ENCODE data around the gene PEX19. TPM values are rescaled to one million over a fixed set of nuclear protein-coding genes. Genes with fewer than 3 reads are reported as not detected.

The PEX19 gene
- total RNA-seq, 2 donors from 2014 or later = 15.6 to 18.5 TPM

GRCh38 chr1:160238408-160238807 is 46.5 kb downstream of the PEX19 start:
- DNase-seq = no peak
- ATAC-seq = peak; percentile 40
- peaks cover 5 to 24% of the 10 kb centered on the region in 2 donors for H3K36me3 ChIP-seq (replicated peaks in 1 of 2; ENCODE audit: insufficient read depth in 1 of 2, low read depth in 2 of 2)
- WGBS, 2 donors = 68 to 77% methylated on average over 5 of the region's 5 CpGs
- no peaks in the 10 kb centered on the region for H3K9me3 ChIP-seq
- intact Hi-C loops (cut with DNase I) = no loop called here
- TF ChIP-seq POLR2A (IDR thresholded peaks at IDR 0.05) = no peak
- TF ChIP-seq, protein P1, sequence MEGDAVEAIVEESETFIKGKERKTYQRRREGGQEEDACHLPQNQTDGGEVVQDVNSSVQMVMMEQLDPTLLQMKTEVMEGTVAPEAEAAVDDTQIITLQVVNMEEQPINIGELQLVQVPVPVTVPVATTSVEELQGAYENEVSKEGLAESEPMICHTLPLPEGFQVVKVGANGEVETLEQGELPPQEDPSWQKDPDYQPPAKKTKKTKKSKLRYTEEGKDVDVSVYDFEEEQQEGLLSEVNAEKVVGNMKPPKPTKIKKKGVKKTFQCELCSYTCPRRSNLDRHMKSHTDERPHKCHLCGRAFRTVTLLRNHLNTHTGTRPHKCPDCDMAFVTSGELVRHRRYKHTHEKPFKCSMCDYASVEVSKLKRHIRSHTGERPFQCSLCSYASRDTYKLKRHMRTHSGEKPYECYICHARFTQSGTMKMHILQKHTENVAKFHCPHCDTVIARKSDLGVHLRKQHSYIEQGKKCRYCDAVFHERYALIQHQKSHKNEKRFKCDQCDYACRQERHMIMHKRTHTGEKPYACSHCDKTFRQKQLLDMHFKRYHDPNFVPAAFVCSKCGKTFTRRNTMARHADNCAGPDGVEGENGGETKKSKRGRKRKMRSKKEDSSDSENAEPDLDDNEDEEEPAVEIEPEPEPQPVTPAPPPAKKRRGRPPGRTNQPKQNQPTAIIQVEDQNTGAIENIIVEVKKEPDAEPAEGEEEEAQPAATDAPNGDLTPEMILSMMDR (IDR thresholded peaks at IDR 0.05) = no peak
- H3K4me3 ChIP-seq = no peak overlapping the region
- no peak overlapping the region for H3K27ac ChIP-seq
- no peaks in the 10 kb centered on the region for H3K27me3 ChIP-seq
- peaks cover 15% of the 10 kb centered on the region for H3K4me1 ChIP-seq

DNA sequence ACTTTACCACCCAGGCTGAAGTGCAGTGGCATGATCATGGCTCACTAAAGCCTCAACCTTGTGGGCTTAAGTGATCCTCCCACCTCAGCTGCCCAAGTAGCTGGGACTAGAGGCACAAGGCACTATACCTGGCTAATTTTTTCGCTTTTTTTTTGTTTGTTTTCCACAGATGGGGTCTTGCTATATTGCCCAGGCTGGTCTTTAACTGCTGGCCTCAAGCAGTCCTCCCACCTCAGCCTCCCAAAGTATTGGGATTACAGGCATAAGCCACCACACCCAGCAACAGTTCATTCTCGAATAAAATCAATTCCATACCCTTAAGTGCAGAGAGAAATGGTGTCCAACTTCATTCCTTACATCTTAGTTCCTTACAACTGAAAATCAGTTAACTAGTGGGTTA is 47.4 kb downstream of the PEX19 start:
- H3K4me1 ChIP-seq = peaks cover 15% of the 10 kb centered on the region
- TF ChIP-seq POLR2A (IDR thresholded peaks at IDR 0.05) = no peak
- H3K4me3 ChIP-seq = no peak overlapping the region
- intact Hi-C loops (cut with DNase I) = no loop called here
- ATAC-seq (no peak), DNase-seq (no peak)
- no peaks in the 10 kb centered on the region for H3K27me3 ChIP-seq
- no peaks in the 10 kb centered on the region for H3K9me3 ChIP-seq
- no peak overlapping the region for H3K27ac ChIP-seq
- H3K36me3 ChIP-seq (replicated peaks in 1 of 2; ENCODE audit: insufficient read depth in 1 of 2, low read depth in 2 of 2) = peaks cover 5 to 24% of the 10 kb centered on the region in 2 donors
- 87 to 90% methylated on average over 2 of the region's 2 CpGs for WGBS, 2 donors

DNA sequence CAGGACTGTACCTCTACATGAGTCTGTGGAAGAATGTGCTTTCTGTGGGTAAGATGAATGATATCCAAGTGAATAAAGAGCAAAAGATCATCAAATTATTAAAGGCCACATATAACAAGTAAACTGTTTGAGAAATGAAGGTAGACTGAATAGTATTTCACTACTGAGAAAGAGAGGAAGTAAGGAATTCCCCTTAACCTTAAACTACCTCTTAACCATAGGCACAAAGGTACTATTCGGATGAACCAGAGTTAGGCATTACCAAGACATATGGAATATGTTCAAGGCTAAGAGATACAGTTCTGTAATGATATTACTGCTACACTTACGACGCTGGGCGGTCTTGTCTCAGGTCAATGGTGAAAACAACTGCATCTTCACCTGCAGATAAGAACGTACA is 48.1 kb downstream of the PEX19 start:
- Histone ChIP-seq H3K9me3 (no peaks in the 10 kb centered on the region), H3K4me1 (peaks cover 15% of the 10 kb centered on the region), H3K27ac (no peak overlapping the region), H3K36me3 (replicated peaks in 1 of 2; ENCODE audit: insufficient read depth in 1 of 2, low read depth in 2 of 2) (peaks cover 5 to 24% of the 10 kb centered on the region in 2 donors), H3K4me3 (no peak overlapping the region), H3K27me3 (no peaks in the 10 kb centered on the region)
- intact Hi-C loops (cut with DNase I) = no loop called here
- no peak for TF ChIP-seq POLR2A (IDR thresholded peaks at IDR 0.05)
- TF ChIP-seq, protein P1 (IDR thresholded peaks at IDR 0.05) = no peak
- DNase-seq (no peak), ATAC-seq (no peak)
- WGBS, 2 donors = 83 to 85% methylated on average over 5 of the region's 5 CpGs

DNA sequence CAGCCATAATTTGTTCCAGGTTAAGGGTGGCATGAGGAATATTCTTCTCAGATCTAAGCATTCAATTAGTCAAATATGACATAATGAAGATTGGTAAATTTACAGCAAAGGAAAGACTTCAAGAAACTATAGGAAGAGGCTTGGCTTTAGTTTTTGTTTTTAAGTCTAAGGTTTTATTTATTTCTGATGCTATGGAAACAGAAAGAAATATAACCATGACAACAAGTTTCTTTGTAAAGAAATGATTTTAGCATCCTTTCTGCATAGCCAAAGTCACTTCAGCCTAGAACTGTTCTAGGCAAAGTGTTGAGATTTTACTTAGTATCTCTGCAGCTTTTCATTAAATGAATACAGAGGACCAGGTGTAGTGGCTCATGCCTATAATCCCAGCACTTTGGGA is 52.0 kb downstream of the PEX19 start:
- no peaks in the 10 kb centered on the region for H3K4me1 ChIP-seq
- no peaks in the 10 kb centered on the region for H3K27me3 ChIP-seq
- no peak for ATAC-seq
- TF ChIP-seq, protein P1 (IDR thresholded peaks at IDR 0.05) = no peak
- no peak for TF ChIP-seq POLR2A (IDR thresholded peaks at IDR 0.05)
- DNase-seq = no peak
- no peak overlapping the region for H3K4me3 ChIP-seq
- intact Hi-C loops (cut with DNase I) = no loop called here
- no peaks in the 10 kb centered on the region for H3K9me3 ChIP-seq
- no peak overlapping the region for H3K27ac ChIP-seq
- peaks cover 8 to 32% of the 10 kb centered on the region in 2 donors for H3K36me3 ChIP-seq (replicated peaks in 1 of 2; ENCODE audit: insufficient read depth in 1 of 2, low read depth in 2 of 2)

DNA sequence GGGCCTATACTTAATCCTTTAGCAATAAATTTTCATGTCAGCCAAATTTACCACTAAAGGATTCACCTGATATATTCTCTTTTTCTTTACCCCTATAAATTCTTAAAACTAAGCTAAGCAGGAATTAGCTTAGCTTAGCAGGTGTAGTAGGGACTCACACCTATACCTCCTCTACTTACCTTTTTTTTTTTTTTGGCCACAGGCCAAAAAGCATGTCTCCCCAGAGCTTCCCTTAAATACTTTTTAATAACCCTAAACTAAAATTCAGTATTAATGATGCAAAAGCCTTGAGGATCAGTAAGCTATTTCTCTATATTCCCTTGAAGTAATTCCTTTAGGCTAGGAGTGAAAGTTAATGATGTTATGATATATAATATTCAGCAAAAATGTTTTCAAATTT is 56.5 kb downstream of the PEX19 start:
- Histone ChIP-seq H3K27ac (no peak overlapping the region), H3K27me3 (no peaks in the 10 kb centered on the region), H3K4me3 (no peak overlapping the region), H3K36me3 (replicated peaks in 1 of 2; ENCODE audit: insufficient read depth in 1 of 2, low read depth in 2 of 2) (peaks cover 11 to 43% of the 10 kb centered on the region in 2 donors), H3K9me3 (no peaks in the 10 kb centered on the region), H3K4me1 (no peaks in the 10 kb centered on the region)
- intact Hi-C loops (cut with DNase I) = no loop called here
- DNase-seq (no peak), ATAC-seq (no peak)
- TF ChIP-seq POLR2A (IDR thresholded peaks at IDR 0.05) = no peak
- TF ChIP-seq, protein P1 (IDR thresholded peaks at IDR 0.05) = no peak
